Activated naive CD8-positive, alpha-beta T cell treated with anti-CD3 and anti-CD28 coated beads, Interleukin-2, amount 10 ng/mL, durations not matched to agents 7 days and 5 days (primary cell): ENCODE measurements around the gene GARIN6. TPM values are rescaled to one million over a fixed set of nuclear protein-coding genes. Genes with fewer than 3 reads are reported as not detected.
"Not testable (repeated sequence)": the region's sequence is repeated elsewhere in the genome, so short reads cannot be mapped to it uniquely, and the experiment has no call there.

Experiments
- ATAC-seq: fragments of 150-1000 bp; cut with Tn5 transposase; one replicate; pipeline ENCODE4 v1.10.0; 2021; ENCODE audit warnings: low read depth, moderate library complexity
- POLR2A ChIA-PET: fragments of 350-600 bp; sonication (Branson Sonifier 250); formaldehyde crosslinking; loops from one replicate; lab custom pipeline; 2021; ENCODE audit warnings: antibody characterized with exemption; lab: Charles Lee
- DNase-seq: peaks from one replicate; pipeline ENCODE4 v3.0.0; 2021
- H3K27ac Mint-ChIP-seq: one replicate; pipeline ENCODE4 v1.8.0; 2022; ENCODE audit warnings: mild to moderate bottlenecking, mixed read lengths
- H3K27me3 Mint-ChIP-seq: one replicate; pipeline ENCODE4 v1.8.0; 2022; ENCODE audit warnings: mild to moderate bottlenecking, moderate library complexity, mixed read lengths
- H3K36me3 Mint-ChIP-seq: one replicate; pipeline ENCODE4 v1.8.0; 2021; ENCODE audit warnings: mild to moderate bottlenecking, mixed read lengths
- H3K4me1 Mint-ChIP-seq: one replicate; pipeline ENCODE4 v1.8.0; 2021; ENCODE audit warnings: mixed read lengths
- H3K4me3 Mint-ChIP-seq: one replicate; pipeline ENCODE4 v1.8.0; 2022; ENCODE audit warnings: mild to moderate bottlenecking, moderate library complexity, mixed read lengths
- H3K9me3 Mint-ChIP-seq: one replicate; pipeline ENCODE4 v1.8.0; 2021; ENCODE audit warnings: mixed read lengths
- total RNA-seq, 2 experiments: library from RNA; stranded (reverse); gene quantifications; one replicate each; pipeline ENCODE4 v1.2.3, GENCODE V29; 2021

The GARIN6 gene
- total RNA-seq = not detected

GRCh38 chr12:99647453-99647852 lies at the start of gene GARIN6:
Gene GARIN6, plus strand, starts transcription at chr12:99647753. Its CDS starts 422 bp downstream, at chr12:99648175.
- Mint-ChIP-seq H3K27me3 (no peaks in the 10 kb centered on the region), H3K9me3 (no peaks in the 10 kb centered on the region), H3K4me1 (no peaks in the 10 kb centered on the region), H3K4me3 (no peak within 1 kb of the TSS), H3K36me3 (no peaks in the 10 kb centered on the region), H3K27ac (no peak within 1 kb of the TSS)
- no peak for ATAC-seq
- POLR2A ChIA-PET = no interaction called here
- DNase-seq = no peak

GRCh38 chr12:99598785-99599184 lies 48.8 kb upstream of the GARIN6 start:
- H3K4me3 Mint-ChIP-seq = no peak overlapping the region
- no peak for DNase-seq
- H3K27me3 Mint-ChIP-seq = no peaks in the 10 kb centered on the region
- H3K36me3 Mint-ChIP-seq = no peaks in the 10 kb centered on the region
- H3K4me1 Mint-ChIP-seq = no peaks in the 10 kb centered on the region
- POLR2A ChIA-PET = no interaction called here
- ATAC-seq = no peak
- peaks cover 1% of the 10 kb centered on the region for H3K9me3 Mint-ChIP-seq
- H3K27ac Mint-ChIP-seq = no peak overlapping the region

GRCh38 chr12:99600388-99600787 lies 47.2 kb upstream of the GARIN6 start:
- H3K27ac Mint-ChIP-seq = no peak overlapping the region
- H3K27me3 Mint-ChIP-seq = no peaks in the 10 kb centered on the region
- no peaks in the 10 kb centered on the region for H3K4me1 Mint-ChIP-seq
- ATAC-seq (no peak), DNase-seq (no peak)
- POLR2A ChIA-PET = no interaction called here
- no peak overlapping the region for H3K4me3 Mint-ChIP-seq
- H3K9me3 Mint-ChIP-seq = peaks cover 1% of the 10 kb centered on the region
- H3K36me3 Mint-ChIP-seq = no peaks in the 10 kb centered on the region

GRCh38 chr12:99609455-99610181 lies 37.9 kb upstream of the GARIN6 start:
- Mint-ChIP-seq H3K36me3 (no peaks in the 10 kb centered on the region), H3K9me3 (peaks cover 4% of the 10 kb centered on the region), H3K27me3 (no peaks in the 10 kb centered on the region), H3K27ac (no peak overlapping the region), H3K4me3 (no peak overlapping the region), H3K4me1 (no peaks in the 10 kb centered on the region)
- DNase-seq (no peak), ATAC-seq (no peak)
- POLR2A ChIA-PET = no interaction called here

GRCh38 chr12:99611117-99611516 lies 36.4 kb upstream of the GARIN6 start:
- no peak for DNase-seq
- peaks cover 4% of the 10 kb centered on the region for H3K9me3 Mint-ChIP-seq
- no peaks in the 10 kb centered on the region for H3K27me3 Mint-ChIP-seq
- ATAC-seq = no peak
- no peaks in the 10 kb centered on the region for H3K4me1 Mint-ChIP-seq
- POLR2A ChIA-PET = no interaction called here
- H3K4me3 Mint-ChIP-seq = no peak overlapping the region
- H3K36me3 Mint-ChIP-seq = no peaks in the 10 kb centered on the region
- H3K27ac Mint-ChIP-seq = no peak overlapping the region

- Mint-ChIP-seq H3K4me1 (no peaks in the 10 kb centered on the region), H3K27me3 (no peaks in the 10 kb centered on the region), H3K27ac (no peak overlapping the region), H3K9me3 (peaks cover 4% of the 10 kb centered on the region), H3K4me3 (no peak overlapping the region), H3K36me3 (no peaks in the 10 kb centered on the region)
- POLR2A ChIA-PET = no interaction called here
- no peak for ATAC-seq
- no peak for DNase-seq
Observed at GRCh38 chr12:99611599-99611998, 36.0 kb upstream of the GARIN6 start.

- Mint-ChIP-seq H3K27ac (no peak overlapping the region), H3K4me3 (no peak overlapping the region), H3K27me3 (no peaks in the 10 kb centered on the region), H3K9me3 (no peaks in the 10 kb centered on the region), H3K4me1 (no peaks in the 10 kb centered on the region), H3K36me3 (no peaks in the 10 kb centered on the region)
- no peak for DNase-seq
- ATAC-seq = no peak
- POLR2A ChIA-PET = no interaction called here
Observed at GRCh38 chr12:99618657-99619056, 28.9 kb upstream of the GARIN6 start.

- Mint-ChIP-seq H3K36me3 (no peaks in the 10 kb centered on the region), H3K27me3 (no peaks in the 10 kb centered on the region), H3K4me3 (no peak overlapping the region), H3K9me3 (no peaks in the 10 kb centered on the region), H3K27ac (no peak overlapping the region), H3K4me1 (no peaks in the 10 kb centered on the region)
- no peak for DNase-seq
- ATAC-seq = no peak
- POLR2A ChIA-PET = no interaction called here
Observed at GRCh38 chr12:99619389-99620158, 28.0 kb upstream of the GARIN6 start.

GRCh38 chr12:99620159-99620479 lies 27.4 kb upstream of the GARIN6 start:
- Mint-ChIP-seq H3K9me3 (no peaks in the 10 kb centered on the region), H3K4me1 (no peaks in the 10 kb centered on the region), H3K27ac (no peak overlapping the region), H3K4me3 (no peak overlapping the region), H3K36me3 (no peaks in the 10 kb centered on the region), H3K27me3 (no peaks in the 10 kb centered on the region)
- ATAC-seq (no peak), DNase-seq (no peak)
- POLR2A ChIA-PET = no interaction called here

- POLR2A ChIA-PET, H3K27me3 Mint-ChIP-seq, H3K4me3 Mint-ChIP-seq, DNase-seq, H3K27ac Mint-ChIP-seq, ATAC-seq, H3K4me1 Mint-ChIP-seq, H3K36me3 Mint-ChIP-seq, H3K9me3 Mint-ChIP-seq: not testable (repeated sequence)
Observed at GRCh38 chr12:99624591-99624990, 23.0 kb upstream of the GARIN6 start.

- Mint-ChIP-seq H3K36me3 (no peaks in the 10 kb centered on the region), H3K4me3 (no peak overlapping the region), H3K9me3 (no peaks in the 10 kb centered on the region), H3K4me1 (no peaks in the 10 kb centered on the region), H3K27ac (no peak overlapping the region), H3K27me3 (no peaks in the 10 kb centered on the region)
- DNase-seq = no peak
- POLR2A ChIA-PET = no interaction called here
- ATAC-seq = no peak
Observed at GRCh38 chr12:99627459-99627858, 20.1 kb upstream of the GARIN6 start.

GRCh38 chr12:99644629-99645028 lies 2.9 kb upstream of the GARIN6 start:
- Mint-ChIP-seq H3K27me3 (no peaks in the 10 kb centered on the region), H3K9me3 (peaks cover 1% of the 10 kb centered on the region), H3K27ac (no peak overlapping the region), H3K4me3 (no peak overlapping the region), H3K36me3 (no peaks in the 10 kb centered on the region), H3K4me1 (no peaks in the 10 kb centered on the region)
- POLR2A ChIA-PET = no interaction called here
- DNase-seq (no peak), ATAC-seq (no peak)

- H3K4me3 Mint-ChIP-seq = no peak overlapping the region
- ATAC-seq = no peak
- POLR2A ChIA-PET = no interaction called here
- H3K27me3 Mint-ChIP-seq = no peaks in the 10 kb centered on the region
- no peaks in the 10 kb centered on the region for H3K36me3 Mint-ChIP-seq
- no peaks in the 10 kb centered on the region for H3K4me1 Mint-ChIP-seq
- no peaks in the 10 kb centered on the region for H3K9me3 Mint-ChIP-seq
- no peak for DNase-seq
- H3K27ac Mint-ChIP-seq = no peak overlapping the region
Observed at GRCh38 chr12:99648183-99648582, 630 bp downstream of the GARIN6 start.

- ATAC-seq (no peak), DNase-seq (no peak)
- Mint-ChIP-seq H3K36me3 (no peaks in the 10 kb centered on the region), H3K4me3 (no peak overlapping the region), H3K9me3 (no peaks in the 10 kb centered on the region), H3K27ac (no peak overlapping the region), H3K27me3 (no peaks in the 10 kb centered on the region), H3K4me1 (no peaks in the 10 kb centered on the region)
- POLR2A ChIA-PET = no interaction called here
Observed at GRCh38 chr12:99649551-99649950, 2.0 kb downstream of the GARIN6 start.
